ENCODE measurements around the gene SSH2. TPM values are rescaled to one million over a fixed set of nuclear protein-coding genes. Genes with fewer than 3 reads are reported as not detected.

Gene SSH2
- total and polyA plus RNA-seq, 8 donors = 23.5 to 85.5 (median 24.1) TPM

DNA sequence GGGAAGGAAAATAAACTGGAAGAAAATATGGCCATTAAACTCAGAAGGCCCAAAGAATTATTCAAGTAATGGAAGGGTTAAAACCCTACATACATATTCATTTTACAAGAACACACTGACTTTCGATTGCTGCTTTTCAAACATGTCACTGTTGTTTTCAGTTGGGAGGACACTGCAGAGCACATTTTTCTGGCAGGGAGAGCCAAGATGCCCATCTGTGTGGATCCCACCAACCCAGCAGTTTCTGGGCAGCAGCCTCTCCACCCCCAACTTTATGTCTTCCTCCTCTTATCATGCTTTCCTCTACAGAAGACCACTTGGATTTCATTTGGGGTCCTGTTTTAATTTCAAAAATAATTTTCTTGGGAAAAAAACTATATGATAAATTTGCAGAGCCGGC is 300.2 kb downstream of the SSH2 start:
- TF ChIP-seq, protein P1, sequence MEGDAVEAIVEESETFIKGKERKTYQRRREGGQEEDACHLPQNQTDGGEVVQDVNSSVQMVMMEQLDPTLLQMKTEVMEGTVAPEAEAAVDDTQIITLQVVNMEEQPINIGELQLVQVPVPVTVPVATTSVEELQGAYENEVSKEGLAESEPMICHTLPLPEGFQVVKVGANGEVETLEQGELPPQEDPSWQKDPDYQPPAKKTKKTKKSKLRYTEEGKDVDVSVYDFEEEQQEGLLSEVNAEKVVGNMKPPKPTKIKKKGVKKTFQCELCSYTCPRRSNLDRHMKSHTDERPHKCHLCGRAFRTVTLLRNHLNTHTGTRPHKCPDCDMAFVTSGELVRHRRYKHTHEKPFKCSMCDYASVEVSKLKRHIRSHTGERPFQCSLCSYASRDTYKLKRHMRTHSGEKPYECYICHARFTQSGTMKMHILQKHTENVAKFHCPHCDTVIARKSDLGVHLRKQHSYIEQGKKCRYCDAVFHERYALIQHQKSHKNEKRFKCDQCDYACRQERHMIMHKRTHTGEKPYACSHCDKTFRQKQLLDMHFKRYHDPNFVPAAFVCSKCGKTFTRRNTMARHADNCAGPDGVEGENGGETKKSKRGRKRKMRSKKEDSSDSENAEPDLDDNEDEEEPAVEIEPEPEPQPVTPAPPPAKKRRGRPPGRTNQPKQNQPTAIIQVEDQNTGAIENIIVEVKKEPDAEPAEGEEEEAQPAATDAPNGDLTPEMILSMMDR (IDR thresholded peaks at IDR 0.05) = no peak
- DNase-seq = no peak
- Histone ChIP-seq H3K9me3 (no peaks in the 10 kb centered on the region), H3K27ac (no peak overlapping the region), H3K36me3 (peaks cover 0 to 70% of the 10 kb centered on the region in 2 donors), H3K4me1 (peaks cover 0 to 5% of the 10 kb centered on the region in 2 donors), H3K4me3 (no peak overlapping the region), H3K27me3 (no peaks in the 10 kb centered on the region)
- intact Hi-C loops (cut with DNase I) = loop anchor here in 1 of 2 donors (10.0 kb wide), 1 partner anchor 305 kb away; the partner anchor contains the start of gene SSH2
- ATAC-seq = no peak

DNA sequence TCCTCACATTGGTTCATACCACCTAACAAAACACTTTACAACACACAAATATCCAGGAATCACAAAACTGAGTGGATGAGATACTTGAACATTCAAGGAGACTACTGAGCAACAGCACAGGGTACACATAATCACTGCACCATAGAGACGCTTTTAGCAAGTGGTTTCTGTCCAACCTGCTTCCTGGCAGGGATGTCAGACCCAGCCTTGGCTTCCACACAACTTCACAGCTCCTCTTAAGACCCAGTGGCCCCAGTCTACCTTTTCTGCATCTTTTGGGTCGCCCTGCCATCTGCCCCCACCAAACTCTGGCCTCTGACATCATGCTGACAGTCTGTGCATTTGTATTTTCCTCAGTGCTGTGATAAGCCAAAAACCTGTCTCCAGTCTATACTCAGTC is 301.4 kb downstream of the SSH2 start:
- Histone ChIP-seq H3K27ac (no peak overlapping the region), H3K4me1 (peaks cover 0 to 5% of the 10 kb centered on the region in 2 donors), H3K36me3 (peaks cover 0 to 58% of the 10 kb centered on the region in 2 donors), H3K4me3 (no peak overlapping the region), H3K27me3 (no peaks in the 10 kb centered on the region), H3K9me3 (no peaks in the 10 kb centered on the region)
- intact Hi-C loops (cut with DNase I) = no loop called here
- DNase-seq (no peak), ATAC-seq (no peak)
- TF ChIP-seq, protein P1 (IDR thresholded peaks at IDR 0.05) = no peak

DNA sequence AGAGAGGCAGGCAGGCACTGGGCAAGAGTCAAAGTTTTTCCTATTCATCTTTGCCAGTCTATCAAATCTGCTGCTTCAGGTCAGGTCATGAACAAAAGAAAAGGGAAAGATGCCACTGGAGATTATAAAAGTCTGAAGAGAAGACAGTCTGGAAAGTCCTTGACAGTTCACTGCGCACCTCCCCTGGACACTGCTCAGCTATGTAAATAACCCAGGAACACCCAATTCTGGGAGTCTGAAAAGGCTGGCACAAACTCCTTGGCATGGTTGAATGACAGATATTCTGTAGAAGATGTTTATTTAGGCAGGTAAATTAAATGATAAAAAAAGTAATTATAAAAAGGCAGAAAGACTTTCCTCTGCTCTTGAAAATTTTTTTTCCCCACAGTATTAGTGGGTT is 302.1 kb downstream of the SSH2 start:
- peaks cover 0 to 3% of the 10 kb centered on the region in 2 donors for H3K27me3 ChIP-seq
- ATAC-seq = no peak
- no peaks in the 10 kb centered on the region for H3K9me3 ChIP-seq
- peaks cover 0 to 7% of the 10 kb centered on the region in 2 donors for H3K4me1 ChIP-seq
- DNase-seq = no peak
- intact Hi-C loops (cut with DNase I) = no loop called here
- no peak overlapping the region for H3K27ac ChIP-seq
- no peak overlapping the region for H3K4me3 ChIP-seq
- TF ChIP-seq, protein P1 (IDR thresholded peaks at IDR 0.05) = no peak
- peaks cover 0 to 52% of the 10 kb centered on the region in 2 donors for H3K36me3 ChIP-seq

DNA sequence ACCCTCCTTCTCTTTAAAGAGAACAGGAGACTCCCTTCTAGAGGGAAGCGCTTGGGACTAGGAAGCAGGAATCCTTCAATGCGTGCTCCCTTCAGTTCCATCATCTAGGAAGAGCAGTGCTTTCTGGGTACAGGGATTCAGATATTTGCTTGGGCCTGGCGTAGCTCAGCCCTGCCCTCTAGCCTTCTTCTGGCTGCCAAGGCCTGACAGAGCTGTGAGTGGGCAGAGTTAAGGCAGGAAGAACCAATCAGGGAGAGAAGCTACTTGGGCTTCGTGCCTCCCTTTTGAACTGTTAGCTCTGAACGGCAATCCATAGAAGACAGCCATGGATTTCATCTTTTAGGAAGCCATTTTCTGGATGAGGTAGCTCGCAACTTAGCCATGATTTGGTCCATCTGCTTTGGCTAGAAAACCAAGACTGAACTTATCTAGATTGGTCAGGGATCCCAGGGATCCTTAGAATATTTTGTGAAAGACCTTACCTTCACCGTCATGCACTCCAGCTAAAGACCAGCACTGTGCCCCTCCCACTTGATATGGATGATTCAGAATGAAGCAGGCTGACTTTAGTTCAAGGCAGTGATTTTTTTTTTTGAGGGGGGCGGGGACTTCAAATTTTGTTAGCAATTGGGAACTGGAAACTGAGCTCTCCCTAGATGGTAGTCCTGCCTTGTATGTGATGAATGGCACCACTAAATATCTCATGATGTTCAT is 304.8 kb downstream of the SSH2 start:
- Histone ChIP-seq H3K9me3 (no peaks in the 10 kb centered on the region), H3K4me3 (no peak overlapping the region), H3K27ac (no peak overlapping the region), H3K36me3 (peaks cover 0 to 25% of the 10 kb centered on the region in 2 donors), H3K27me3 (peaks cover 0 to 15% of the 10 kb centered on the region in 2 donors), H3K4me1 (peaks cover 0 to 19% of the 10 kb centered on the region in 2 donors)
- ATAC-seq = no peak
- no peak for DNase-seq
- TF ChIP-seq, protein P1 (IDR thresholded peaks at IDR 0.05) = no peak
- intact Hi-C loops (cut with DNase I) = no loop called here

DNA sequence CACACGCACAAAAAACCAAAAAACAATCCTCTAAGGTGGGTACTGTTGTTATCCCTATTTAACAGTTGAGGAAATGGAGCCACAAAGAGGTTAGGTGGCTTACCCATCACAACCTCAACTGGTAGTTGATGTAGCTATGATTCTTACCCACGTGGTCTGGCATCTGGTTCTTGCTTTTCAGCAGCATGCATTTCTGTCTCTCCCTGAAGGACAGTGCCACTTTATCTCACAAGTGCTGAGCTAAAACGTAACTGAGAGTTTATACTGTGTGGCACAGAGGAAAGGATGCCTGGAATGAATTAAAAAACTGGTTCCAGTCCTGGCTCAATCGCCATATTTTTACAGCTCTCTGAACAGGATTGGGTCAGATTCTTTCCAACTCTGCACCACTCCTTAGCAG is 305.4 kb downstream of the SSH2 start:
- peaks cover 0 to 15% of the 10 kb centered on the region in 2 donors for H3K27me3 ChIP-seq
- H3K4me1 ChIP-seq = peaks cover 0 to 19% of the 10 kb centered on the region in 2 donors
- no peak overlapping the region for H3K27ac ChIP-seq
- intact Hi-C loops (cut with DNase I) = no loop called here
- peaks cover 0 to 19% of the 10 kb centered on the region in 2 donors for H3K36me3 ChIP-seq
- no peaks in the 10 kb centered on the region for H3K9me3 ChIP-seq
- DNase-seq = no peak
- TF ChIP-seq, protein P1 (IDR thresholded peaks at IDR 0.05) = no peak
- ATAC-seq = no peak
- no peak overlapping the region for H3K4me3 ChIP-seq
